OCI-LY3 (cell line): ENCODE results near the gene MAPK8.

Source experiments
- EZH2phosphoT487 ChIP-seq: fragments of 200-600 bp; shearing (Covaris generic); IDR thresholded peaks from 2 replicates; pipeline ENCODE4 v1.6.1; 2018; ENCODE audit warnings: antibody characterized with exemption, mixed run types, low read depth
- TF ChIP-seq, protein P1 (sequence below): fragments of 200-600, 300-600 bp; sonication (generic); IDR thresholded peaks from 2 replicates; pipeline ENCODE4 v1.5.1; 2014; ENCODE audit warnings: antibody characterized with exemption, low read length, low read depth

DNA sequence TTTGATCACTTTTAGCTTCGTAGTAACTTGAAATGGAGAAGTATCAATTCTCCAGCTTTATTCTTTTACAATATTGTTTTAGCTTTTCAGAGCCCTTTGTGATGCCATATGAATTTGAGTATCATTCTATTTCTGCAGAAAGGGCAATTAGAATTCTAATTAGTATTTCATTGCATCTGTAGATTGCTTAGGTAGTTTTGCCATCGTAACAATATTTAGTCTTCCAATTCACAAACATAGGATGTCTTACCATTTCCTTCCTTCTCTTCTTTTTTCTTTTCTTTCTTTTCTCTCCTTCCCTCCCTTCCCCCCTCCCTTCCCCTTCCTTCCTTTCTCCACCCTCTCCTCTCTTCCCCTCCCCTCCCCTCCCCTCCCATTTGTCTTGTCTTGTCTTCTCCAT is 105.0 kb downstream of the MAPK8 start:
- TF ChIP-seq, protein P1, sequence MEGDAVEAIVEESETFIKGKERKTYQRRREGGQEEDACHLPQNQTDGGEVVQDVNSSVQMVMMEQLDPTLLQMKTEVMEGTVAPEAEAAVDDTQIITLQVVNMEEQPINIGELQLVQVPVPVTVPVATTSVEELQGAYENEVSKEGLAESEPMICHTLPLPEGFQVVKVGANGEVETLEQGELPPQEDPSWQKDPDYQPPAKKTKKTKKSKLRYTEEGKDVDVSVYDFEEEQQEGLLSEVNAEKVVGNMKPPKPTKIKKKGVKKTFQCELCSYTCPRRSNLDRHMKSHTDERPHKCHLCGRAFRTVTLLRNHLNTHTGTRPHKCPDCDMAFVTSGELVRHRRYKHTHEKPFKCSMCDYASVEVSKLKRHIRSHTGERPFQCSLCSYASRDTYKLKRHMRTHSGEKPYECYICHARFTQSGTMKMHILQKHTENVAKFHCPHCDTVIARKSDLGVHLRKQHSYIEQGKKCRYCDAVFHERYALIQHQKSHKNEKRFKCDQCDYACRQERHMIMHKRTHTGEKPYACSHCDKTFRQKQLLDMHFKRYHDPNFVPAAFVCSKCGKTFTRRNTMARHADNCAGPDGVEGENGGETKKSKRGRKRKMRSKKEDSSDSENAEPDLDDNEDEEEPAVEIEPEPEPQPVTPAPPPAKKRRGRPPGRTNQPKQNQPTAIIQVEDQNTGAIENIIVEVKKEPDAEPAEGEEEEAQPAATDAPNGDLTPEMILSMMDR, result no peak
- no peak for TF ChIP-seq EZH2phosphoT487
